ENCODE results near the gene SMPD4.
"Not testable (repeated sequence)": the region's sequence is repeated elsewhere in the genome, so short reads cannot be mapped to it uniquely, and the experiment has no call there.

- not testable (repeated sequence) for TF ChIP-seq POLR2A (IDR thresholded peaks at IDR 0.05; ENCODE audit: low read length); GATA1 (IDR thresholded peaks at IDR 0.05; ENCODE audit: low read depth, low read length)
Observed at GRCh38 chr2:130157825-130158514, 23.4 kb downstream of the SMPD4 start.
